ENCODE results near the gene GLYATL2.

Gene GLYATL2

GRCh38 chr11:58844361-58845005, at the start of gene GLYATL2:
Gene GLYATL2 (minus strand): TSS chr11:58844704. CDS start chr11:58839612, 5,092 bp downstream.
- in situ Hi-C loops (cut with MboI; ENCODE audit: low sequenced_read_pairs) = no loop called here

- in situ Hi-C loops (cut with MboI; ENCODE audit: low sequenced_read_pairs) = no loop called here
These were observed 49.4 kb upstream of the GLYATL2 start for GRCh38 chr11:58893899-58894298.

GRCh38 chr11:58888579-58888978, 44.1 kb upstream of the GLYATL2 start:
- in situ Hi-C loops (cut with MboI; ENCODE audit: low sequenced_read_pairs) = no loop called here

GRCh38 chr11:58887452-58887851, 42.9 kb upstream of the GLYATL2 start:
- in situ Hi-C loops (cut with MboI; ENCODE audit: low sequenced_read_pairs) = no loop called here

GRCh38 chr11:58880625-58881024, 36.1 kb upstream of the GLYATL2 start:
- in situ Hi-C loops (cut with MboI; ENCODE audit: low sequenced_read_pairs) = no loop called here

GRCh38 chr11:58880166-58880565, 35.7 kb upstream of the GLYATL2 start:
- in situ Hi-C loops (cut with MboI; ENCODE audit: low sequenced_read_pairs) = no loop called here

- in situ Hi-C loops (cut with MboI; ENCODE audit: low sequenced_read_pairs) = no loop called here
These were observed 23.1 kb upstream of the GLYATL2 start for GRCh38 chr11:58867556-58867955.

GRCh38 chr11:58866788-58867187, 22.3 kb upstream of the GLYATL2 start:
- in situ Hi-C loops (cut with MboI; ENCODE audit: low sequenced_read_pairs) = no loop called here

- in situ Hi-C loops (cut with MboI; ENCODE audit: low sequenced_read_pairs) = no loop called here
These were observed 19.8 kb upstream of the GLYATL2 start for GRCh38 chr11:58864335-58864734.

- in situ Hi-C loops (cut with MboI; ENCODE audit: low sequenced_read_pairs) = no loop called here
These were observed 19.2 kb upstream of the GLYATL2 start for GRCh38 chr11:58863697-58864096.

- in situ Hi-C loops (cut with MboI; ENCODE audit: low sequenced_read_pairs) = no loop called here
These were observed 17.0 kb upstream of the GLYATL2 start for GRCh38 chr11:58861533-58861932.

GRCh38 chr11:58856806-58857205, 12.3 kb upstream of the GLYATL2 start:
- in situ Hi-C loops (cut with MboI; ENCODE audit: low sequenced_read_pairs) = no loop called here

GRCh38 chr11:58845386-58845785, 882 bp upstream of the GLYATL2 start:
- in situ Hi-C loops (cut with MboI; ENCODE audit: low sequenced_read_pairs) = no loop called here

GRCh38 chr11:58837707-58838388, 6.7 kb downstream of the GLYATL2 start:
- in situ Hi-C loops (cut with MboI; ENCODE audit: low sequenced_read_pairs) = no loop called here

GRCh38 chr11:58832056-58832645, 12.4 kb downstream of the GLYATL2 start:
- in situ Hi-C loops (cut with MboI; ENCODE audit: low sequenced_read_pairs) = no loop called here

- in situ Hi-C loops (cut with MboI; ENCODE audit: low sequenced_read_pairs) = no loop called here
These were observed 13.7 kb downstream of the GLYATL2 start for GRCh38 chr11:58830673-58831301.

- in situ Hi-C loops (cut with MboI; ENCODE audit: low sequenced_read_pairs) = no loop called here
These were observed 14.7 kb downstream of the GLYATL2 start for GRCh38 chr11:58829786-58830185.

- in situ Hi-C loops (cut with MboI; ENCODE audit: low sequenced_read_pairs) = no loop called here
These were observed 30.8 kb downstream of the GLYATL2 start for GRCh38 chr11:58813693-58814092.

GRCh38 chr11:58811499-58811898, 33.0 kb downstream of the GLYATL2 start:
- in situ Hi-C loops (cut with MboI; ENCODE audit: low sequenced_read_pairs) = no loop called here

- in situ Hi-C loops (cut with MboI; ENCODE audit: low sequenced_read_pairs) = no loop called here
These were observed 37.2 kb downstream of the GLYATL2 start for GRCh38 chr11:58807343-58807742.

- in situ Hi-C loops (cut with MboI; ENCODE audit: low sequenced_read_pairs) = no loop called here
These were observed 39.4 kb downstream of the GLYATL2 start for GRCh38 chr11:58805065-58805464.
